H9 (cell line): ENCODE measurements around the gene ATP10B. TPM values are rescaled to one million over a fixed set of nuclear protein-coding genes. Genes with fewer than 3 reads are reported as not detected.

Experiments used
- DNase-seq: peaks from one replicate; pipeline ENCODE4 v3.0.0-alpha.2; 2017
- H2AFZ ChIP-seq: one replicate; pipeline ENCODE4 v1.6.1; 2013; ENCODE audit warnings: mild to moderate bottlenecking, low read length, control low read depth, moderate library complexity
- H2AK5ac ChIP-seq: 2 replicates; pipeline ENCODE4 v1.6.1; 2013; ENCODE audit warnings: low read length, control low read depth, mixed read lengths; ENCODE audit not compliant: insufficient read length
- H2BK120ac ChIP-seq: one replicate; pipeline ENCODE4 v1.6.1; 2013; ENCODE audit warnings: low read depth, mild to moderate bottlenecking, low read length, control low read depth, inconsistent platforms; ENCODE audit not compliant: poor library complexity, severe bottlenecking
- H2BK12ac ChIP-seq: 2 replicates; pipeline ENCODE4 v1.6.1; 2013; ENCODE audit warnings: low read length, control low read depth, mixed read lengths, low read depth; ENCODE audit not compliant: insufficient read length
- H2BK15ac ChIP-seq: 2 replicates; pipeline ENCODE4 v1.6.1; 2013; ENCODE audit warnings: low read depth, low read length, control low read depth
- H2BK20ac ChIP-seq: one replicate; pipeline ENCODE4 v1.6.1; 2013; ENCODE audit warnings: low read depth, mild to moderate bottlenecking, low read length, control low read depth, inconsistent platforms; ENCODE audit not compliant: poor library complexity, severe bottlenecking
- H2BK5ac ChIP-seq: 2 replicates; pipeline ENCODE4 v1.6.1; 2013; ENCODE audit warnings: low read length, control low read depth, mixed read lengths; ENCODE audit not compliant: insufficient read length
- H3K14ac ChIP-seq: 2 replicates; pipeline ENCODE4 v1.6.1; 2013; ENCODE audit warnings: low read length, control low read depth; ENCODE audit not compliant: insufficient read depth
- H3K18ac ChIP-seq: 2 replicates; pipeline ENCODE4 v1.6.1; 2013; ENCODE audit warnings: low read depth, mild to moderate bottlenecking, mixed read lengths, low read length, control low read depth; ENCODE audit not compliant: insufficient read length
- H3K23ac ChIP-seq: 2 replicates; pipeline ENCODE4 v1.6.1; 2013; ENCODE audit warnings: low read length, control low read depth, mixed read lengths, low read depth; ENCODE audit not compliant: insufficient read length
- H3K23me2 ChIP-seq: 2 replicates; pipeline ENCODE4 v1.6.1; 2013; ENCODE audit warnings: low read depth, mild to moderate bottlenecking, mixed read lengths, low read length, control low read depth; ENCODE audit not compliant: insufficient read length, poor library complexity, severe bottlenecking
- H3K27ac ChIP-seq: 2 replicates; pipeline ENCODE4 v1.5.1; 2013; ENCODE audit warnings: low read length, control low read depth, mixed read lengths, low read depth; ENCODE audit not compliant: insufficient read length
- H3K27me3 ChIP-seq: 2 replicates; pipeline ENCODE4 v1.6.1; 2013; ENCODE audit warnings: low read length, control low read depth, inconsistent platforms; ENCODE audit not compliant: insufficient read depth
- H3K4ac ChIP-seq: 2 replicates; pipeline ENCODE4 v1.6.1; 2013; ENCODE audit warnings: low read depth, mild to moderate bottlenecking, control low read depth, inconsistent platforms, low read length, moderate library complexity
- H3K4me1 ChIP-seq: 2 replicates; pipeline ENCODE4 v1.6.1; 2013; ENCODE audit warnings: low read length, control low read depth, inconsistent platforms; ENCODE audit not compliant: insufficient read depth
- H3K4me2 ChIP-seq: 2 replicates; pipeline ENCODE4 v1.6.1; 2013; ENCODE audit warnings: low read length, control low read depth, mixed read lengths; ENCODE audit not compliant: insufficient read length, insufficient read depth
- H3K56ac ChIP-seq: 2 replicates; pipeline ENCODE4 v1.6.1; 2013; ENCODE audit warnings: low read depth, mild to moderate bottlenecking, mixed read lengths, low read length, control low read depth; ENCODE audit not compliant: insufficient read length
- H3K79me1 ChIP-seq: 2 replicates; pipeline ENCODE4 v1.6.1; 2013; ENCODE audit warnings: low read depth, mild to moderate bottlenecking, moderate library complexity, low read length, control low read depth, inconsistent platforms; ENCODE audit not compliant: insufficient read depth, poor library complexity, severe bottlenecking
- H3K79me2 ChIP-seq: 2 replicates; pipeline ENCODE4 v1.6.1; 2013; ENCODE audit warnings: low read length, control low read depth, inconsistent platforms; ENCODE audit not compliant: insufficient read depth
- H3K9ac ChIP-seq: 2 replicates; pipeline ENCODE4 v1.6.1; 2013; ENCODE audit warnings: low read length, control low read depth, mixed read lengths; ENCODE audit not compliant: insufficient read length; ENCODE audit errors: extremely low read depth
- H3K9me3 ChIP-seq: one replicate; pipeline ENCODE4 v1.6.1; 2013; ENCODE audit warnings: low read depth, low read length, inconsistent platforms; ENCODE audit not compliant: control insufficient read depth
- H3T11ph ChIP-seq: one replicate; pipeline ENCODE4 v1.6.1; 2013; ENCODE audit warnings: mild to moderate bottlenecking, low read length, control low read depth, inconsistent platforms
- H4K20me1 ChIP-seq: one replicate; pipeline ENCODE4 v1.6.1; 2013; ENCODE audit not compliant: control insufficient read depth, insufficient read length, insufficient read depth
- H4K5ac ChIP-seq: 2 replicates; pipeline ENCODE4 v1.6.1; 2013; ENCODE audit warnings: low read depth, mild to moderate bottlenecking, mixed read lengths, low read length, control low read depth; ENCODE audit not compliant: insufficient read length
- H4K8ac ChIP-seq: replicated peaks from 2 replicates; pipeline ENCODE4 v1.6.1; 2013; ENCODE audit warnings: low read length, control low read depth, mixed read lengths, low read depth; ENCODE audit not compliant: insufficient read length
- H4K91ac ChIP-seq: 2 replicates; pipeline ENCODE4 v1.6.1; 2013; ENCODE audit warnings: low read depth, mild to moderate bottlenecking, moderate library complexity, mixed read lengths, low read length, control low read depth; ENCODE audit not compliant: insufficient read length
- H3K27ac Mint-ChIP-seq, 3 experiments: 2 replicates in 2 of 3; 3 replicates in 1 of 3; pipeline ENCODE4 v1.8.0; 2020 to 2021; ENCODE audit warnings: mixed read lengths in 3 of 3, mild to moderate bottlenecking in 1 of 3, moderate library complexity in 1 of 3
- H3K27me3 Mint-ChIP-seq: 2 replicates; pipeline ENCODE4 v1.8.0; 2021; ENCODE audit warnings: low read depth, mild to moderate bottlenecking, moderate library complexity, mixed read lengths
- H3K36me3 Mint-ChIP-seq, 3 experiments: 2 replicates in 2 of 3; 3 replicates in 1 of 3; pipeline ENCODE4 v1.8.0; 2020 to 2021; ENCODE audit warnings: low read depth in 3 of 3, mixed read lengths in 3 of 3; ENCODE audit not compliant: insufficient read depth in 1 of 3
- H3K4me1 Mint-ChIP-seq, 2 experiments: 2 replicates each; pipeline ENCODE4 v1.8.0; 2020; ENCODE audit warnings: mixed read lengths in 2 of 2
- H3K4me3 Mint-ChIP-seq, 2 experiments: 2 replicates in 1 of 2; 3 replicates in 1 of 2; pipeline ENCODE4 v1.8.0; 2020 to 2021; ENCODE audit warnings: mild to moderate bottlenecking in 2 of 2, mixed read lengths in 2 of 2, moderate library complexity in 1 of 2
- H3K9me3 Mint-ChIP-seq, 2 experiments: 2 replicates in 1 of 2; 3 replicates in 1 of 2; pipeline ENCODE4 v1.8.0; 2020; ENCODE audit warnings: mild to moderate bottlenecking in 2 of 2, mixed read lengths in 2 of 2, moderate library complexity in 1 of 2
- WGBS: extraction: QIAGEN DNeasy Blood & Tissue Kit; methylation state at CpG from one replicate; pipeline ENCODE4 v1.1.7; 2013; ENCODE audit warnings: missing lambda C conversion rate, low lambda C conversion rate, mixed read lengths; ENCODE audit not compliant: insufficient read length; ENCODE audit errors: extremely low coverage; 5-methylcytosine and 5-hydroxymethylcytosine counted together
- total RNA-seq: library from RNA; stranded (reverse); gene quantifications from 2 replicates; pipeline ENCODE4 v1.2.1, GENCODE V29; 2021
- TF ChIP-seq, protein P1 (sequence below): fragments of 200-600 bp; sonication (generic); conservative IDR thresholded peaks from 3 replicates; pipeline ENCODE4 v1.8.0; 2021; ENCODE audit warnings: antibody characterized with exemption, mild to moderate bottlenecking

The ATP10B gene
- total RNA-seq, 1 experiment from 2014 or later: 0.42 TPM

GRCh38 chr5:160621526-160621925 is 230.5 kb downstream of the ATP10B start:
- no peak overlapping the region for H4K8ac ChIP-seq
- TF ChIP-seq, protein P1, sequence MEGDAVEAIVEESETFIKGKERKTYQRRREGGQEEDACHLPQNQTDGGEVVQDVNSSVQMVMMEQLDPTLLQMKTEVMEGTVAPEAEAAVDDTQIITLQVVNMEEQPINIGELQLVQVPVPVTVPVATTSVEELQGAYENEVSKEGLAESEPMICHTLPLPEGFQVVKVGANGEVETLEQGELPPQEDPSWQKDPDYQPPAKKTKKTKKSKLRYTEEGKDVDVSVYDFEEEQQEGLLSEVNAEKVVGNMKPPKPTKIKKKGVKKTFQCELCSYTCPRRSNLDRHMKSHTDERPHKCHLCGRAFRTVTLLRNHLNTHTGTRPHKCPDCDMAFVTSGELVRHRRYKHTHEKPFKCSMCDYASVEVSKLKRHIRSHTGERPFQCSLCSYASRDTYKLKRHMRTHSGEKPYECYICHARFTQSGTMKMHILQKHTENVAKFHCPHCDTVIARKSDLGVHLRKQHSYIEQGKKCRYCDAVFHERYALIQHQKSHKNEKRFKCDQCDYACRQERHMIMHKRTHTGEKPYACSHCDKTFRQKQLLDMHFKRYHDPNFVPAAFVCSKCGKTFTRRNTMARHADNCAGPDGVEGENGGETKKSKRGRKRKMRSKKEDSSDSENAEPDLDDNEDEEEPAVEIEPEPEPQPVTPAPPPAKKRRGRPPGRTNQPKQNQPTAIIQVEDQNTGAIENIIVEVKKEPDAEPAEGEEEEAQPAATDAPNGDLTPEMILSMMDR: no peak
- H3K4me1 ChIP-seq: no peaks in the 10 kb centered on the region
- H3K9ac ChIP-seq: no peak overlapping the region
- H4K20me1 ChIP-seq: no peaks in the 10 kb centered on the region
- H3K9me3 Mint-ChIP-seq: no peaks in the 10 kb centered on the region
- no peak overlapping the region for H3K27ac Mint-ChIP-seq
- no peaks in the 10 kb centered on the region for H3K36me3 Mint-ChIP-seq
- no peaks in the 10 kb centered on the region for H3K79me2 ChIP-seq
- no peaks in the 10 kb centered on the region for H3K23me2 ChIP-seq
- peaks cover 20% of the 10 kb centered on the region in 2 experiments for H3K4me1 Mint-ChIP-seq
- no peak for DNase-seq
- H2BK12ac ChIP-seq: no peak overlapping the region
- WGBS: no CpG with 5 or more reads among the region's 1 CpG
- no peak overlapping the region for H3K18ac ChIP-seq
- no peaks in the 10 kb centered on the region for H3K9me3 ChIP-seq
- H2BK15ac ChIP-seq: no peak overlapping the region
- no peaks in the 10 kb centered on the region for H3K27me3 ChIP-seq
- no peak overlapping the region for H4K91ac ChIP-seq
- no peak overlapping the region for H3K27ac ChIP-seq
- no peak overlapping the region for H2BK5ac ChIP-seq
- H2AFZ ChIP-seq: no peak overlapping the region
- H2AK5ac ChIP-seq: no peak overlapping the region
- H2BK120ac ChIP-seq: no peak overlapping the region
- H3K4ac ChIP-seq: no peak overlapping the region
- no peak overlapping the region for H3K4me2 ChIP-seq
- H3K79me1 ChIP-seq: no peaks in the 10 kb centered on the region
- no peak overlapping the region for H2BK20ac ChIP-seq
- no peak overlapping the region for H4K5ac ChIP-seq
- H3K56ac ChIP-seq: no peak overlapping the region
- no peaks in the 10 kb centered on the region for H3K27me3 Mint-ChIP-seq
- H3T11ph ChIP-seq: no peak overlapping the region
- no peak overlapping the region for H3K14ac ChIP-seq
- no peak overlapping the region for H3K23ac ChIP-seq
- H3K4me3 Mint-ChIP-seq: no peak overlapping the region
